GM12878 (cell line): ENCODE data around the gene YJU2. TPM values are rescaled to one million over a fixed set of nuclear protein-coding genes. Genes with fewer than 3 reads are reported as not detected.

Source experiments
- ATAC-seq: fragments of 200-7000 bp; cut with Tn5 transposase; 3 replicates; pipeline ENCODE4 v1.9.1; 2020; ENCODE audit warnings: mild to moderate bottlenecking, moderate library complexity
- BruUV-seq: library from RNA; stranded (reverse); fragments of 400-500 nt; replicated peaks from 2 replicates; lab custom pipeline; 2021; lab: Mats Ljungman, UMichigan
- CTCF ChIA-PET: fragments of 300-600 bp; sonication (Branson Sonifier 250); formaldehyde crosslinking; extraction: SDS; loops from one replicate; lab custom pipeline; 2021; ENCODE audit warnings: inconsistent platforms; lab: Yijun Ruan, JAX
- POLR2A ChIA-PET: fragments of 350-600 bp; formaldehyde crosslinking; extraction: SDS; loops from one replicate; lab custom pipeline; 2021; ENCODE audit warnings: inconsistent platforms; lab: Charles Lee
- RAD21 ChIA-PET: fragments of 300-600 bp; sonication (Branson Sonifier 250); formaldehyde crosslinking; loops from one replicate; lab custom pipeline; 2023; ENCODE audit warnings: antibody characterized with exemption; ENCODE audit not compliant: unreplicated experiment; lab: Charles Lee
- SMC1A ChIA-PET: fragments of 300-600 bp; sonication (Branson Sonifier 250); formaldehyde crosslinking; loops from one replicate; lab custom pipeline; 2023; ENCODE audit not compliant: unreplicated experiment, uncharacterized antibody; lab: Charles Lee
- DNase-seq: peaks from one replicate; pipeline ENCODE4 v3.0.0-alpha.2; 2011; ENCODE audit warnings: low read depth, low spot score
- FAIRE-seq: peaks from 3 replicates; lab custom pipeline; 2011; peaks lifted over from hg19 to GRCh38; lab: Jason Lieb, UNC
- H2AFZ ChIP-seq: 2 replicates; pipeline ENCODE4 v1.6.0; 2011; ENCODE audit warnings: low read depth, low read length, control low read depth; ENCODE audit not compliant: control insufficient read depth
- H3K27ac ChIP-seq: 2 replicates; pipeline ENCODE4 v1.5.1; 2011; ENCODE audit warnings: control low read depth; ENCODE audit not compliant: control insufficient read depth, insufficient read depth
- H3K27me3 ChIP-seq, 2 experiments: replicated peaks in 1 of 2; 2 replicates each; pipeline versions ENCODE4 v1.6.0 to v1.6.1; 2011; ENCODE audit warnings: low read length in 1 of 2; ENCODE audit not compliant: control insufficient read depth in 2 of 2, insufficient read depth in 2 of 2
- H3K36me3 ChIP-seq, 2 experiments: 2 replicates each; pipeline ENCODE4 v1.5.1; 2011; ENCODE audit warnings: low read length in 1 of 2; ENCODE audit not compliant: control insufficient read depth in 2 of 2, insufficient read depth in 2 of 2
- H3K4me1 ChIP-seq: 2 replicates; pipeline ENCODE4 v1.6.1; 2011; ENCODE audit warnings: mild to moderate bottlenecking, low read length, moderate library complexity, mixed read lengths; ENCODE audit not compliant: control insufficient read depth, insufficient read depth
- H3K4me2 ChIP-seq: 2 replicates; pipeline ENCODE4 v1.6.0; 2011; ENCODE audit warnings: control low read depth; ENCODE audit not compliant: control insufficient read depth, insufficient read depth
- H3K4me3 ChIP-seq: fragments of 200-600 bp; sonication (generic); 2 replicates; pipeline ENCODE4 v1.5.1; 2016
- H3K79me2 ChIP-seq: 2 replicates; pipeline ENCODE4 v1.6.0; 2011; ENCODE audit warnings: low read length; ENCODE audit not compliant: control insufficient read depth, insufficient read depth
- H3K9ac ChIP-seq: 2 replicates; pipeline ENCODE4 v1.8.0; 2011; ENCODE audit warnings: low read length, control low read depth, mixed read lengths; ENCODE audit not compliant: control insufficient read depth, insufficient read depth
- H3K9me3 ChIP-seq: replicated peaks from 3 replicates; pipeline ENCODE4 v1.5.1; 2011; ENCODE audit warnings: mild to moderate bottlenecking, low read length; ENCODE audit not compliant: control insufficient read depth, insufficient read depth
- H4K20me1 ChIP-seq: 2 replicates; pipeline ENCODE4 v1.6.0; 2011; ENCODE audit not compliant: control insufficient read depth, insufficient read depth
- CHD2 ChIP-seq: IDR thresholded peaks from 2 replicates; pipeline ENCODE4 v1.6.1; 2011; ENCODE audit warnings: low read depth, low read length, improper control_type of control experiment, borderline replicate concordance
- HDAC6 ChIP-seq: fragments of 200-600 bp; sonication (generic); IDR thresholded peaks from one replicate; pipeline ENCODE4 v1.8.0; 2017; ENCODE audit warnings: antibody characterized with exemption; ENCODE audit not compliant: unreplicated experiment
- POLR2AphosphoS2 ChIP-seq: IDR thresholded peaks from 2 replicates; pipeline ENCODE4 v1.6.1; 2011; ENCODE audit warnings: low read depth, mild to moderate bottlenecking, low read length, improper control_type of control experiment, moderate library complexity
- SUZ12 ChIP-seq: fragments of 200-600 bp; sonication (generic); IDR thresholded peaks from one replicate; pipeline ENCODE4 v1.6.1; 2018; ENCODE audit warnings: antibody characterized with exemption, mild to moderate bottlenecking; ENCODE audit not compliant: unreplicated experiment
- ZBTB33 ChIP-seq: fragments of 450-650 bp; IDR thresholded peaks from 2 replicates; pipeline ENCODE4 v1.6.1; 2017; ENCODE audit warnings: mild to moderate bottlenecking
- WGBS: methylation state at CpG from one replicate; pipeline ENCODE4 v1.1.6; 2016; ENCODE audit warnings: low lambda C conversion rate; ENCODE audit not compliant: insufficient replicate concordance, insufficient coverage; ENCODE audit errors: missing lambda C conversion rate; 5-methylcytosine and 5-hydroxymethylcytosine counted together
- in situ Hi-C: fragments of 300-500 bp; cut with MboI; formaldehyde crosslinking; loops from 9 replicates; pipeline ENCODE4 v1.14.3; 2018; ENCODE audit warnings: mixed read lengths
- intact Hi-C: fragments of 100-400 bp; cut with micrococcal nuclease; formaldehyde crosslinking; loops from one replicate; pipeline ENCODE4 v1.14.2; 2022; ENCODE audit not compliant: unreplicated experiment
- polyA plus RNA-seq, 11 experiments: library from polyadenylated mRNA; depleted of rRNA in 4 of 11; unstranded in 6 of 11; stranded (reverse) in 5 of 11; fragments of >200 nt; fragmentation: Nextera tagmentation in 4 of 11; fragmentation: Illumina TruSeq in 1 of 11; extraction: Ambion mirVana in 4 of 11; extraction: Trizol in 1 of 11; gene quantifications; 1 replicate in 1 of 11; 2 replicates in 10 of 11; pipeline versions ENCODE4 v1.2.1 to v1.2.3, GENCODE V29; 2011 to 2016; ENCODE audit warnings: inconsistent platforms in 2 of 11, missing spikeins in 2 of 11, low read depth in 1 of 11
- total RNA-seq, 4 experiments: library from RNA; depleted of rRNA in 3 of 4; stranded (reverse); fragments of >200 nt in 3 of 4; fragmentation: Illumina TruSeq in 1 of 4; extraction: Trizol in 1 of 4; gene quantifications; 2 replicates each; pipeline versions ENCODE4 v1.2.1 to v1.2.3, GENCODE V29; 2013 to 2021

Gene YJU2
- total and polyA plus RNA-seq, 10 of the 15 experiments (the other 5 are each of a cell fraction or from before 2014, with no cell fraction given), result 0.26 to 40.7 (median 23.8) TPM

- H3K4me1 ChIP-seq, result no peaks in the 10 kb centered on the region
- TF ChIP-seq CHD2 (no peak), HDAC6 (peak; percentile 70), ZBTB33 (no peak), POLR2AphosphoS2 (no peak), SUZ12 (no peak)
- POLR2A ChIA-PET, result no interaction called here
- no TSS peak for BruUV-seq
- no peak overlapping the region for H3K4me2 ChIP-seq
- RAD21 ChIA-PET, result no interaction called here
- no peaks in the 10 kb centered on the region for H3K79me2 ChIP-seq
- no peak overlapping the region for H3K27ac ChIP-seq
- H3K9me3 ChIP-seq, result no peaks in the 10 kb centered on the region
- CTCF ChIA-PET, result no interaction called here
- SMC1A ChIA-PET, result no interaction called here
- no peaks in the 10 kb centered on the region for H3K36me3 ChIP-seq
- DNase-seq (no peak), FAIRE-seq (no peak), ATAC-seq (no peak)
- H3K9ac ChIP-seq, result no peak overlapping the region
- H3K4me3 ChIP-seq, result no peak overlapping the region
- in situ Hi-C loops, result no loop called here
- H3K27me3 ChIP-seq, result no peaks in the 10 kb centered on the region; a peak in 2 of 4 replicates
- 22% methylated on average over 36 of the region's 71 CpGs for WGBS
- intact Hi-C loops, result no loop called here
- no peaks in the 10 kb centered on the region for H4K20me1 ChIP-seq
- H2AFZ ChIP-seq, result no peak overlapping the region
These were observed 32.9 kb downstream of the YJU2 start for GRCh38 chr19:4279530-4280422.
